ENCODE data around the gene FAM83C.

Gene FAM83C

GRCh38 chr20:35246723-35247122 lies 45.5 kb downstream of the FAM83C start:
- DNase-seq (ENCODE audit: low read depth) = no peak
- no peak overlapping the region for H3K4me3 ChIP-seq (ENCODE audit: low read length)
- TF ChIP-seq, protein P1, sequence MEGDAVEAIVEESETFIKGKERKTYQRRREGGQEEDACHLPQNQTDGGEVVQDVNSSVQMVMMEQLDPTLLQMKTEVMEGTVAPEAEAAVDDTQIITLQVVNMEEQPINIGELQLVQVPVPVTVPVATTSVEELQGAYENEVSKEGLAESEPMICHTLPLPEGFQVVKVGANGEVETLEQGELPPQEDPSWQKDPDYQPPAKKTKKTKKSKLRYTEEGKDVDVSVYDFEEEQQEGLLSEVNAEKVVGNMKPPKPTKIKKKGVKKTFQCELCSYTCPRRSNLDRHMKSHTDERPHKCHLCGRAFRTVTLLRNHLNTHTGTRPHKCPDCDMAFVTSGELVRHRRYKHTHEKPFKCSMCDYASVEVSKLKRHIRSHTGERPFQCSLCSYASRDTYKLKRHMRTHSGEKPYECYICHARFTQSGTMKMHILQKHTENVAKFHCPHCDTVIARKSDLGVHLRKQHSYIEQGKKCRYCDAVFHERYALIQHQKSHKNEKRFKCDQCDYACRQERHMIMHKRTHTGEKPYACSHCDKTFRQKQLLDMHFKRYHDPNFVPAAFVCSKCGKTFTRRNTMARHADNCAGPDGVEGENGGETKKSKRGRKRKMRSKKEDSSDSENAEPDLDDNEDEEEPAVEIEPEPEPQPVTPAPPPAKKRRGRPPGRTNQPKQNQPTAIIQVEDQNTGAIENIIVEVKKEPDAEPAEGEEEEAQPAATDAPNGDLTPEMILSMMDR (conservative IDR thresholded peaks at IDR 0.05; ENCODE audit: low read length) = no peak

- DNase-seq (ENCODE audit: low read depth) = no peak
- TF ChIP-seq, protein P1 (conservative IDR thresholded peaks at IDR 0.05; ENCODE audit: low read length) = no peak
- H3K4me3 ChIP-seq (ENCODE audit: low read length) = no peak overlapping the region
Observed at GRCh38 chr20:35243986-35244385, 48.2 kb downstream of the FAM83C start.

DNA sequence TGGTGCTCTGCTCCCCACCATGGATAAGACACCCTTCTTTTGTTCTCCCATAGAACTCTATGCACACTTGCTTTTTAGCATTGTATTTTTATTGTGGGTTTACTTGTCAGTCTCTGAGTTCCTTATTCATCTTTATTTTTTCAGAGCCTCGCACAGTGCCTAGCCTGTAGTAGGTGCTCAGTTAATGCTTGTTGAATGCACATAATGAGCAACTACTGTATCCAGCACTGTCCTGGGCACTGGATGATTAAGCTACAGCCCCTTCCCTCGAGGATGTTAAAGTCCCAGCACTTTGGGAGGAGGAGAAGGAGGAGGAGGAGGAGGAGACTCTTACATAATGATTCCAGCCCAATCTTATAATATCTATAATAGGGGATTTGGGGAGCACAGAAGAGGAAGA lies 48.9 kb downstream of the FAM83C start:
- TF ChIP-seq, protein P1 (conservative IDR thresholded peaks at IDR 0.05; ENCODE audit: low read length) = no peak
- no peak overlapping the region for H3K4me3 ChIP-seq (ENCODE audit: low read length)
- DNase-seq (ENCODE audit: low read depth) = no peak

DNA sequence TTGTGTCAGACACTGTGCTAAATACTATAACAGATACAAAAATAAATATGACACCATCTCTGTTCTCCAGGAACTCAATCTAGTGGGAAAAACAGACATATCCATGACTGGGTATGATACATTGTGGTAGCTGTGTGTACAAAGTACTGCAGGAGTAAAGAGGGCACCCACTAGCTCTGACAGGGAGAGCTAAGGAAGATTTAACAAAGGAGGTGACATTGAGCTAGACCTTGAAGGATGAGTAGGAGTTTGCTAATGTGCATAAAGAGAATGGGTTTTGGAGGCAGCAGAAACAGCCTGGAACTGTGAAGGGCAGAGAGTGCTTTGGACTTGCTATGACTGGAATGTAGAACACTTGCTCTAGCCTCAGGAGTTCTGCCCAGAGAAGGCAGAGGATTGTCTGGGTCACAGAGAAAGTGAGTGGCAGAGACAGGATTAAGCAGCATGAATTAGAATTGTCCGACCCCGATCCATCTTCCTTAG lies 51.4 kb downstream of the FAM83C start:
- TF ChIP-seq, protein P1 (conservative IDR thresholded peaks at IDR 0.05; ENCODE audit: low read length) = no peak
- no peak for DNase-seq (ENCODE audit: low read depth)

DNA sequence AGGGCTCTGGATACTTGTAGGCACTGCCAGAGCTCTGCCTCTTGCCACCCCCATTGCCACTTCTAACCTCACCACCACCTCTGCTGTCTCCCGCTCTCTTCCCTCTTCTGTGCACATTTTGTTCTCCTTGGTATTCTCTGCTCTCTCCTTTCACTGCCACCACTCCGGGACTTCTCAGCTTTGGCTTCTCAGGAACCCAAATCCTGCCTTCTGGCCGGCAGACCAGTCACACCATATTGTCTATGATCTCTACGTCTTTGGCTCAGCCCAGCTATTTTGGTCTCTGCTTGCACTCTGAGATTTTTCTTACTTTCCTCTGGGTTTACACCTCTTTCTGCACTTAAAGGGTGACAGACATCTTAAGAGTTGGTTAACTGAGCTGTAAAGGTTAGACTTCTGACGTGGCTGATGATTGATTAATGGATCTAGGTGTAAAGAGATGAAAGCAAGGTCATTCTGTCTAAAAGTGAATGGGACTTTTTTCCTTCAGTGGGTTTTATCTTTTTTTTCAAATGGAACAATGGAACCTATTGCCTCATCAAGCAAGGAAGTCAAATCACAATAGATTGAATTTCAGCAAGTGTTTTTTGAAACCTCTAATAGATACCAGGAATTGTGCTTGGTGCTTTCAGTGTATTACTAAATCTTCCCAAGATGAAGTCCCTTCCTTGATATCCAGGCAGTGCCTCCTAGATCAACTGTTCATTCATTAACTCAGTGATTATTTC lies 52.0 kb downstream of the FAM83C start:
- no peak overlapping the region for H3K4me3 ChIP-seq (ENCODE audit: low read length)
- DNase-seq (ENCODE audit: low read depth) = no peak
- TF ChIP-seq, protein P1 (conservative IDR thresholded peaks at IDR 0.05; ENCODE audit: low read length) = no peak

More for the DNA sequence above, 51.4 kb downstream of the FAM83C start:
- H3K4me3 ChIP-seq (ENCODE audit: low read length) = no peak overlapping the region

DNA sequence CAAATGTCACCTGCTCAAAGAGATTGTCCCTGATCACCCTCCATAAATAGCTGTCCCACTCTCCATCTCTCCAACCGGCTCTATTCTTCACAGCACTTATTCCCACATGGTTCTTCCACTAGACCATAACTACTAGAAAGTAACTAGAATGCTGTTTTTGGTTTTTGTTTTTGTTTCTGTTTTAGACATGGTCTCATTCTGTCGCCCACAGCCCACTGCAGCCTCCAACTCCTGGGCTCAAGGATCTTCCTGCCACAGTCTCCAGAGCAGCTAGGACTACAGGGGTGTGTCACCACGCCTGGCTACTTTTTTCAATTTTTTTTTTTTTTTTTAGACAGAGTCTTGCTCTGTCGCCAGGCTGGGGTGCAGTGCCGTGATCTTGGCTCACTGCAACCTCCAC lies 53.5 kb downstream of the FAM83C start:
- TF ChIP-seq, protein P1 (conservative IDR thresholded peaks at IDR 0.05; ENCODE audit: low read length) = no peak
- DNase-seq (ENCODE audit: low read depth) = no peak
- no peak overlapping the region for H3K4me3 ChIP-seq (ENCODE audit: low read length)

DNA sequence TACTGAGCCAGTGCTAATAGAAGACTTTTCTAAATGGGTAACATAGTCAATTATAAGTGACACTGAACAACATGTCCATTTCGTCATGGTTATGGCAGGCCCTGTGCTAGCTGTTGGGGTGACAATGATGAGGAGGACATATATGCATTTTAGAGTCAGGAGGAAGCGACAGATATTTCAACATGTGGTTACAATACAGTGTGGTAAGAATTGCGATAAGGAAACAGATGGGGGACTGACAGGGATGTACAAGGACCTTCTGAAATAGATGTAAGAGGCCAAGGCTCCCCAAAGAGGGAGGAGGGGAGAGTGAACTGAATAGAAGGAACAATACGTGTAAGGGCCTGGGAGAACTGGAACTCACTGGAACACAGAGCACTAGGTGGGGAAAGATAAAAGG lies 54.1 kb downstream of the FAM83C start:
- DNase-seq (ENCODE audit: low read depth) = no peak
- TF ChIP-seq, protein P1 (conservative IDR thresholded peaks at IDR 0.05; ENCODE audit: low read length) = no peak
- H3K4me3 ChIP-seq (ENCODE audit: low read length) = no peak overlapping the region
